ENCODE results near the gene PLAU.

GRCh38 chr10:73956476-73957359 is 45.8 kb downstream of the PLAU start:
- no peak for TF ChIP-seq CTCF (IDR thresholded peaks at IDR 0.05 in 4 of 5, conservative IDR thresholded peaks at IDR 0.05 in 1 of 5)
- TF ChIP-seq POLR2A (IDR thresholded peaks at IDR 0.05): no peak

All from gastrocnemius medialis (tissue), 4 donors.